GM23248 (cell line): ENCODE measurements around the gene CLSTN2. TPM values are rescaled to one million over a fixed set of nuclear protein-coding genes. Genes with fewer than 3 reads are reported as not detected.

Experiments
- DNase-seq: peaks from one replicate; pipeline ENCODE4 v3.0.0-alpha.2; 2015
- H2AFZ ChIP-seq: fragments of 200-600 bp; sonication (generic); 2 replicates; pipeline ENCODE4 v1.6.1; 2016; ENCODE audit warnings: antibody characterized with exemption
- H3F3A ChIP-seq: fragments of 200-600 bp; sonication (generic); 2 replicates; pipeline ENCODE4 v1.6.1; 2016; ENCODE audit warnings: mild to moderate bottlenecking, antibody characterized with exemption, mixed run types; ENCODE audit not compliant: insufficient read depth
- H3K27ac ChIP-seq: fragments of 200-600 bp; sonication (generic); 2 replicates; pipeline ENCODE4 v1.5.1; 2016; ENCODE audit warnings: mild to moderate bottlenecking
- H3K27me3 ChIP-seq: fragments of 200-600 bp; sonication (generic); replicated peaks from 2 replicates; pipeline ENCODE4 v1.6.1; 2016; ENCODE audit warnings: mild to moderate bottlenecking; ENCODE audit not compliant: insufficient read depth
- H3K36me3 ChIP-seq: fragments of 200-600 bp; sonication (generic); 2 replicates; pipeline ENCODE4 v1.6.1; 2016; ENCODE audit warnings: low read depth, mild to moderate bottlenecking
- H3K4me1 ChIP-seq: fragments of 200-600 bp; sonication (generic); 2 replicates; pipeline ENCODE4 v1.6.1; 2016; ENCODE audit warnings: mild to moderate bottlenecking; ENCODE audit not compliant: insufficient read depth
- H3K4me2 ChIP-seq: fragments of 200-600 bp; sonication (generic); one replicate; pipeline ENCODE4 v1.6.1; 2016; ENCODE audit warnings: mild to moderate bottlenecking; ENCODE audit not compliant: unreplicated experiment
- H3K4me3 ChIP-seq: fragments of 200-600 bp; sonication (generic); 2 replicates; pipeline ENCODE4 v1.5.1; 2016; ENCODE audit warnings: mild to moderate bottlenecking
- H3K79me2 ChIP-seq: fragments of 200-600 bp; sonication (generic); 2 replicates; pipeline ENCODE4 v1.6.1; 2016; ENCODE audit warnings: mild to moderate bottlenecking; ENCODE audit not compliant: insufficient read depth
- H3K9ac ChIP-seq: fragments of 200-600 bp; sonication (generic); 2 replicates; pipeline ENCODE4 v1.6.1; 2016; ENCODE audit warnings: mild to moderate bottlenecking
- H3K9me2 ChIP-seq: fragments of 200-600 bp; sonication (generic); 2 replicates; pipeline ENCODE4 v1.6.1; 2016; ENCODE audit warnings: mixed run types, mild to moderate bottlenecking, moderate library complexity; ENCODE audit not compliant: insufficient read depth
- H3K9me3 ChIP-seq: fragments of 200-600 bp; sonication (generic); one replicate; pipeline ENCODE4 v1.6.1; 2017; ENCODE audit warnings: low read depth
- H4K20me1 ChIP-seq: fragments of 200-600 bp; sonication (generic); 2 replicates; pipeline ENCODE4 v1.6.0; 2016; ENCODE audit not compliant: insufficient read depth
- EZH2 ChIP-seq: fragments of 200-600 bp; sonication (generic); IDR thresholded peaks from 2 replicates; pipeline ENCODE4 v1.6.1; 2018; ENCODE audit warnings: antibody characterized with exemption, mild to moderate bottlenecking; ENCODE audit not compliant: insufficient read depth, poor library complexity, severe bottlenecking
- EZH2phosphoT487 ChIP-seq: fragments of 200-600 bp; sonication (generic); IDR thresholded peaks from 2 replicates; pipeline ENCODE4 v1.6.1; 2018; ENCODE audit warnings: antibody characterized with exemption, moderate library complexity, mild to moderate bottlenecking, low read depth; ENCODE audit not compliant: insufficient read depth
- WGBS, 2 experiments: methylation state at CpG; one replicate each; pipeline ENCODE4 v1.1.6; 2015 to 2017; ENCODE audit warnings: low lambda C conversion rate in 2 of 2, low coverage in 1 of 2; ENCODE audit errors: missing lambda C conversion rate in 2 of 2; 5-methylcytosine and 5-hydroxymethylcytosine counted together
- in situ Hi-C: fragments of 300-500 bp; cut with MboI; formaldehyde crosslinking; loops from 2 replicates; pipeline ENCODE4 v1.15.0; 2020
- polyA plus RNA-seq: library from polyadenylated mRNA; unstranded; fragments of >200 nt; fragmentation: Nextera tagmentation; extraction: Ambion mirVana; gene quantifications from 2 replicates; pipeline ENCODE4 v1.2.1, GENCODE V29; 2016
- total RNA-seq: library from RNA; depleted of rRNA; stranded (reverse); fragments of >200 nt; shearing (Covaris generic); gene quantifications from 2 replicates; pipeline ENCODE4 v1.2.3, GENCODE V29; 2014

Gene CLSTN2
- total and polyA plus RNA-seq, 2 experiments from 2014 or later: not detected

DNA sequence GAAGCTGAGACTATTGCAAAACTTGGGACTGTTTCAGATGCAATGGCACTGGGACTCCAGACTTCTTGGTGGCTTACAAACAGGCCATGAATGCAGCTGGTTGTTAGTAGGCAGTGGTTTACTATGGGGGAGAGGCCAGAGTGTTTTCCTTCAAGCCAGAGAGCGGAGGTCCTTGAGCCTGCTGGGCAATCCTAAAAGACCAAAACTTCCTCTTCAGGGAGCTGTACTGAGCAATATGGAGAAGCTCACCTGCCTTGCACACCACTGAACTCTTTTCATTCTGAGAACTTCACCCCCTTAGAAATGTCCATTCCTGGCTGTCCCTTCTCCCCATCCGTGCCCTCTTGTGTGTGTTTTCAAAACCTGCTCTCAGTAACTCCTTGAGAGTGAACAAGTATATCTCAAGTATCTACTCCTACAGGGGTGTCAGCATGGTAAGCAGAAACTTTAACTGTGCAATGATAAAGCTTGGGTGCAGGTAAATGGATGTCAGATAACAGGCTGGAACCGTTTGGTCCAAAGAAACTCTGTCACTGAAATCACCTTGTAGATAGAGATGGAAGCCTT is 213.9 kb downstream of the CLSTN2 start:
- Histone ChIP-seq H2AFZ (no peak overlapping the region), H3K4me1 (no peaks in the 10 kb centered on the region), H4K20me1 (no peaks in the 10 kb centered on the region), H3F3A (no peaks in the 10 kb centered on the region), H3K79me2 (no peaks in the 10 kb centered on the region), H3K4me2 (no peak overlapping the region), H3K9ac (no peak overlapping the region), H3K9me3 (no peaks in the 10 kb centered on the region), H3K27me3 (no peaks in the 10 kb centered on the region; the same call in 1 of the 2 replicates), H3K27ac (no peak overlapping the region), H3K4me3 (no peak overlapping the region), H3K9me2 (no peaks in the 10 kb centered on the region), H3K36me3 (no peaks in the 10 kb centered on the region)
- 28 to 32% methylated on average over 3 of the region's 3 CpGs for WGBS, 2 experiments
- in situ Hi-C loops: no loop called here
- TF ChIP-seq EZH2 (no peak), EZH2phosphoT487 (no peak)
- DNase-seq: no peak

DNA sequence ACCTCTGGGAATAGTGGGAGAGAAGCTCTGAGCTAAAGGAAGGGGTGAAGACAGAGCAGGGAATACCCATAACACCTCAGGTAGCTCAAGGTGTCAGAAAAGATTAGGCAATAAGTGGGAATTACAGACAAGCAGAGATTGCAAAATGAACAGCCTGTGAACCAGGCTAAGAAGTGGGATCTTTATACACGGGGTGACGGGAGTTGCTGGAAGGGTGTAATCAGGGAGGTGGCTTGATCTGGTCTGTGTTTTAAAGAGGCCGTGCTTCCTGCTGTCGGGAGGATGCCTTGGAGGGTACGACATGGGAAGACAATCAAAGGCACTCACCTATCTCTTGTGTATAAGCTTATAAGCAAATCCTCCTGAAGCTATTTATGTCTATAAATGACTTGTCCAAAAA is 216.3 kb downstream of the CLSTN2 start:
- H3K9me2 ChIP-seq: no peaks in the 10 kb centered on the region
- no peaks in the 10 kb centered on the region for H3F3A ChIP-seq
- WGBS, 2 experiments: 55 to 58% methylated on average over 5 of the region's 5 CpGs
- H3K9ac ChIP-seq: no peak overlapping the region
- no peaks in the 10 kb centered on the region for H4K20me1 ChIP-seq
- no peak overlapping the region for H3K27ac ChIP-seq
- in situ Hi-C loops: no loop called here
- H3K4me1 ChIP-seq: no peaks in the 10 kb centered on the region
- no peak for DNase-seq
- H3K79me2 ChIP-seq: no peaks in the 10 kb centered on the region
- no peaks in the 10 kb centered on the region; the same call in 1 of the 2 replicates for H3K27me3 ChIP-seq
- no peak overlapping the region for H2AFZ ChIP-seq
- H3K36me3 ChIP-seq: no peaks in the 10 kb centered on the region
- no peak for TF ChIP-seq EZH2
- no peak for TF ChIP-seq EZH2phosphoT487
- H3K9me3 ChIP-seq: no peaks in the 10 kb centered on the region
- H3K4me3 ChIP-seq: no peak overlapping the region
- no peak overlapping the region for H3K4me2 ChIP-seq

DNA sequence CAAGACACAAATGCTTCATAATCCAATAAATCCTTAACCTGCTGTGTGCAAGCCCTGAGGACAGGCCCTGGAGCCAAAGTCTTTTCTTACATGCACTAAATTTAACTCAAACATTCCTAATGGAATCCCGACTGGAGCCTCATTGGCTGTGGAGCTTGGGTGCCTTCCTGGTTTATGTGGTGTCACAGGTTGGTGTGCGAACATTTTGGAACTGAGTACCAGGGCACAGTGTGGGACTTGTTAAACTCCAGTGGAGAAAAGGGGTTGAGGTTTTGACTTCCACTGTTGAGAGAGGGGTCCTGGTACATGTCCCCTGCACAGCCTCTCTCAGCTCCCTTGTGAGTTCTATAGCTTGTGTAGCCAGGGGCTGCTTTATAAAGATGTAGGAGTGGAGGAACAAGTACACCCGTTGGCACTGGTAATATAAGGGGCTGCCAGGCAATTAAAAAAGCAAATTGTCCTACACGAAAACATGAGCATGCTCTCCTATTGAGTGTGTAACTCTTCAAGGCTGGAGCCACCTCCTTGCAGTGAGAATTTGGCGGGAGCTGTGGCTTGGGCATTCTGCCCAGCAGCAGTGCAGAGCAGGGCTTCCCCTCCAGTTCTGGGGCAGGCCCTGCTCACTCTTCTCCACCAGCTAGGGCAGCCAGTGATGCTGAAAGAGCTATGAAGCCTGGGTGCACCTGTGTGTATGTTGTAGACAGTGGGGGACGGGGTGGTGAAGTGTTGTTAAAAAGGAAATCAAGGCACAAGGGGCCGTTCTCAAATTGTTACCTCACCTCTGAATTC is 218.1 kb downstream of the CLSTN2 start:
- in situ Hi-C loops: no loop called here
- WGBS, 2 experiments: 21 to 22% methylated on average over 7 of the region's 7 CpGs
- H3K9me3 ChIP-seq: no peaks in the 10 kb centered on the region
- H3K4me2 ChIP-seq: no peak overlapping the region
- H3K4me3 ChIP-seq: no peak overlapping the region
- H3K27me3 ChIP-seq: no peaks in the 10 kb centered on the region; the same call in 1 of the 2 replicates
- H4K20me1 ChIP-seq: no peaks in the 10 kb centered on the region
- H3K36me3 ChIP-seq: no peaks in the 10 kb centered on the region
- DNase-seq: no peak
- H3K9ac ChIP-seq: no peak overlapping the region
- no peak overlapping the region for H3K27ac ChIP-seq
- H3K79me2 ChIP-seq: no peaks in the 10 kb centered on the region
- H3K4me1 ChIP-seq: no peaks in the 10 kb centered on the region
- H2AFZ ChIP-seq: no peak overlapping the region
- no peaks in the 10 kb centered on the region for H3F3A ChIP-seq
- no peaks in the 10 kb centered on the region for H3K9me2 ChIP-seq
- TF ChIP-seq EZH2 (no peak), EZH2phosphoT487 (no peak)

DNA sequence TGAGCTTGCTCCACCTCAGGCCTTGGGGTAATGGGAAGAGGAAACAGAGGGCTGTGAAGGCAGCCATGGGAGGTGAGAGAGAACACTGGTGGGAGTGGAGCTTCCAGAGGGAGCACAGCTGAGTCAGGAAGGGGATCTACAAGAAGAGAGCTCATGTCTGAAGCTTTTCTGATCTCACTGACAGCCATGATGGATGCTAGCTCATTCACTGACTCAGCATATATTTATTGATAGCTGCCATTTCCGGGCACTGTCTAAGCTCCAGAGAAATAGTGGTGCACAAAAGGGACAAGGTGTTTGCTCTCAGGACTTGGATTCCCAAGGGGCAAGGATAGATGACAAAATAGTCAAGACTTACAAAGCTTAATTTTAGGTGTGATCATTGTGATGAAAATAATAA is 218.8 kb downstream of the CLSTN2 start:
- no peak overlapping the region for H3K4me2 ChIP-seq
- no peak for TF ChIP-seq EZH2phosphoT487
- no peak for TF ChIP-seq EZH2
- in situ Hi-C loops: no loop called here
- H3F3A ChIP-seq: no peaks in the 10 kb centered on the region
- H3K4me1 ChIP-seq: no peaks in the 10 kb centered on the region
- no peaks in the 10 kb centered on the region for H3K79me2 ChIP-seq
- H3K9me3 ChIP-seq: no peaks in the 10 kb centered on the region
- no peaks in the 10 kb centered on the region for H3K9me2 ChIP-seq
- no peaks in the 10 kb centered on the region for H4K20me1 ChIP-seq
- DNase-seq: no peak
- H3K9ac ChIP-seq: no peak overlapping the region
- H3K27me3 ChIP-seq: no peaks in the 10 kb centered on the region; the same call in 1 of the 2 replicates
- no peak overlapping the region for H2AFZ ChIP-seq
- H3K36me3 ChIP-seq: no peaks in the 10 kb centered on the region
- 10 to 21% methylated on average over 1 of the region's 1 CpG for WGBS, 2 experiments
- no peak overlapping the region for H3K27ac ChIP-seq
- H3K4me3 ChIP-seq: no peak overlapping the region

DNA sequence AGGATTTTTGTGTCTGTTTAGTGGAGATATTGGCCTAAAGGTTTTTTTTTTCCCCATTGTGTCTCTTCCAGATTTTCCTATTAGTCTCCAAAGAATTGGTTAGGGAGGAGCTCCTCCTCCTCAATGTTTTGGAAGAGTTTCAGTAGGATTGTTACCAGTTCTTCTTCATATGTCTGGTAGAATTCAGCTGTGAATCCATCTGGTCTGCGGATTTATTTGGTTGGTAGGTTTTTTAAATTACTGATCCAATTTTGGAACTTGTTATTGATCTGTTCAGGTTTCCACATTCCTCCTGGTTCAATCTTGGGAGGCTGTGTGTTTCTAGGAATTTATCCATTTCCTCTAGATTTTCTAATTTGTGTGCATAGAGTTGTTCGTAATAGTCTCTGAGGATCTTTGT is 222.2 kb downstream of the CLSTN2 start:
- in situ Hi-C loops: no loop called here
- Histone ChIP-seq H3K27ac (no peak overlapping the region), H3K79me2 (no peaks in the 10 kb centered on the region), H3K36me3 (no peaks in the 10 kb centered on the region), H4K20me1 (no peaks in the 10 kb centered on the region), H3K9ac (no peak overlapping the region), H3K9me3 (no peaks in the 10 kb centered on the region), H3K4me2 (no peak overlapping the region), H3K27me3 (no peaks in the 10 kb centered on the region; the same call in 1 of the 2 replicates), H2AFZ (no peak overlapping the region), H3K4me3 (no peak overlapping the region), H3K9me2 (no peaks in the 10 kb centered on the region), H3F3A (no peaks in the 10 kb centered on the region), H3K4me1 (no peaks in the 10 kb centered on the region)
- no peak for TF ChIP-seq EZH2phosphoT487
- TF ChIP-seq EZH2: no peak
- WGBS, 2 experiments: 28 to 34% methylated on average over 2 of the region's 2 CpGs
- DNase-seq: no peak
